ENCODE measurements around the gene TKT.
A peak's percentile ranks its signal among the peaks of the same experiment; 100 is the strongest.

DNA sequence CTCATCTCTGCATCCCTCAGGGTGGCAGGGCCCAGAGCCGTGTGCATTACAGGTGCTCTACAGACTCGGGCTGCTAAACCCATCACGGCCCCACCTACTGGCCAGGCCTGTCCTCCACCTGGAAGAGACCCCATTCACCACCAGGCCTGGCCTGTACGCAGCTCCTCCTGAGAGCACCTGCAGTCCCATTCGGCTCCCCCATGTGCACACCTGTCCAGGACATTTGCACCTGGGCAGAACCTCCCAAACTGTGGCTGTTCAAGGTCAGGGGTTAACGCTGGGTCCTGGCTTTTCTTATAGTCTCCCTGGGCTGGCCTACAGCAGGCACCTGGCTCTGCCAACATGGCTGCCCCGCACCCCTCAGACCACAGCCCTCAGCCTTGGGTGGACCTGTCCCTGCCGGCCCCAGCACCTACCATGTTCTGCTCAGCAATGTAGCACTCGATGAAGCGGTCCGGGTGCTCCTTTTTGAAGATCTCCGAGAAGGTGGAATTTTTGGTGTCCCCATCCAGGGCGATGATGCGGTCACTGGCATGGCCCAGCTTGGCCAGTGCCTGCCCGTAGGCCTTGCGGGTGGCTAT lies 25.7 kb downstream of the TKT start:
- TF ChIP-seq, protein P1, sequence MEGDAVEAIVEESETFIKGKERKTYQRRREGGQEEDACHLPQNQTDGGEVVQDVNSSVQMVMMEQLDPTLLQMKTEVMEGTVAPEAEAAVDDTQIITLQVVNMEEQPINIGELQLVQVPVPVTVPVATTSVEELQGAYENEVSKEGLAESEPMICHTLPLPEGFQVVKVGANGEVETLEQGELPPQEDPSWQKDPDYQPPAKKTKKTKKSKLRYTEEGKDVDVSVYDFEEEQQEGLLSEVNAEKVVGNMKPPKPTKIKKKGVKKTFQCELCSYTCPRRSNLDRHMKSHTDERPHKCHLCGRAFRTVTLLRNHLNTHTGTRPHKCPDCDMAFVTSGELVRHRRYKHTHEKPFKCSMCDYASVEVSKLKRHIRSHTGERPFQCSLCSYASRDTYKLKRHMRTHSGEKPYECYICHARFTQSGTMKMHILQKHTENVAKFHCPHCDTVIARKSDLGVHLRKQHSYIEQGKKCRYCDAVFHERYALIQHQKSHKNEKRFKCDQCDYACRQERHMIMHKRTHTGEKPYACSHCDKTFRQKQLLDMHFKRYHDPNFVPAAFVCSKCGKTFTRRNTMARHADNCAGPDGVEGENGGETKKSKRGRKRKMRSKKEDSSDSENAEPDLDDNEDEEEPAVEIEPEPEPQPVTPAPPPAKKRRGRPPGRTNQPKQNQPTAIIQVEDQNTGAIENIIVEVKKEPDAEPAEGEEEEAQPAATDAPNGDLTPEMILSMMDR (IDR thresholded peaks at IDR 0.05; ENCODE audit: low read length), result peak; percentile 20; the same call in 1 of the 2 replicates
- TF ChIP-seq EZH2 (IDR thresholded peaks at IDR 0.05; ENCODE audit: borderline replicate concordance, low read length), result no peak
